Measurements from ENCODE around the gene KNOP1.

DNA sequence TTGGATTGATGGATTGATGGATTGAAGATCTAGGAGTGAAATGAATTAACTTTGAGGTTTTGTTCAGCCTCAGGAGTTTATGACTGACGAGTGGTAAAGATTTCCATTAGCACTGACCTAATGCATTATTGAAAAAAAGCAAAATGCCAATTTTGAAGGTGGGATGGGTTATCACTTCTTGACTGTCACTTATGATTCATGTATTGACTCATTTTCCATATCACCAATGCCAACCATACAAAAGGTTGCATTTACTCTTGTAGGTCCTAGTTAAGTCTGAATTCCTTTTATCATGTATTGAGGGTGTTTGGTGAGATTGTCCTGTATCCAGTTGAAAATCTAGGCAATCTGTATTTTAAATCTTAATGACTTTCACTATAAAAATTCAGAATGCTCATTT, 57.6 kb downstream of the KNOP1 start:
- TF ChIP-seq, protein P1, sequence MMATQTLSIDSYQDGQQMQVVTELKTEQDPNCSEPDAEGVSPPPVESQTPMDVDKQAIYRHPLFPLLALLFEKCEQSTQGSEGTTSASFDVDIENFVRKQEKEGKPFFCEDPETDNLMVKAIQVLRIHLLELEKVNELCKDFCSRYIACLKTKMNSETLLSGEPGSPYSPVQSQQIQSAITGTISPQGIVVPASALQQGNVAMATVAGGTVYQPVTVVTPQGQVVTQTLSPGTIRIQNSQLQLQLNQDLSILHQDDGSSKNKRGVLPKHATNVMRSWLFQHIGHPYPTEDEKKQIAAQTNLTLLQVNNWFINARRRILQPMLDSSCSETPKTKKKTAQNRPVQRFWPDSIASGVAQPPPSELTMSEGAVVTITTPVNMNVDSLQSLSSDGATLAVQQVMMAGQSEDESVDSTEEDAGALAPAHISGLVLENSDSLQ (IDR thresholded peaks at IDR 0.05), result no peak
- TF ChIP-seq, protein P2, sequence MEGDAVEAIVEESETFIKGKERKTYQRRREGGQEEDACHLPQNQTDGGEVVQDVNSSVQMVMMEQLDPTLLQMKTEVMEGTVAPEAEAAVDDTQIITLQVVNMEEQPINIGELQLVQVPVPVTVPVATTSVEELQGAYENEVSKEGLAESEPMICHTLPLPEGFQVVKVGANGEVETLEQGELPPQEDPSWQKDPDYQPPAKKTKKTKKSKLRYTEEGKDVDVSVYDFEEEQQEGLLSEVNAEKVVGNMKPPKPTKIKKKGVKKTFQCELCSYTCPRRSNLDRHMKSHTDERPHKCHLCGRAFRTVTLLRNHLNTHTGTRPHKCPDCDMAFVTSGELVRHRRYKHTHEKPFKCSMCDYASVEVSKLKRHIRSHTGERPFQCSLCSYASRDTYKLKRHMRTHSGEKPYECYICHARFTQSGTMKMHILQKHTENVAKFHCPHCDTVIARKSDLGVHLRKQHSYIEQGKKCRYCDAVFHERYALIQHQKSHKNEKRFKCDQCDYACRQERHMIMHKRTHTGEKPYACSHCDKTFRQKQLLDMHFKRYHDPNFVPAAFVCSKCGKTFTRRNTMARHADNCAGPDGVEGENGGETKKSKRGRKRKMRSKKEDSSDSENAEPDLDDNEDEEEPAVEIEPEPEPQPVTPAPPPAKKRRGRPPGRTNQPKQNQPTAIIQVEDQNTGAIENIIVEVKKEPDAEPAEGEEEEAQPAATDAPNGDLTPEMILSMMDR (IDR thresholded peaks at IDR 0.05 in 2 of 3, conservative IDR thresholded peaks at IDR 0.05 in 1 of 3; ENCODE audit: control insufficient read depth in 2 of 3, extremely low read depth in 1 of 3, insufficient read depth in 1 of 3, low read depth in 3 of 3, low read length in 3 of 3), result no peak
- TF ChIP-seq, protein P3, sequence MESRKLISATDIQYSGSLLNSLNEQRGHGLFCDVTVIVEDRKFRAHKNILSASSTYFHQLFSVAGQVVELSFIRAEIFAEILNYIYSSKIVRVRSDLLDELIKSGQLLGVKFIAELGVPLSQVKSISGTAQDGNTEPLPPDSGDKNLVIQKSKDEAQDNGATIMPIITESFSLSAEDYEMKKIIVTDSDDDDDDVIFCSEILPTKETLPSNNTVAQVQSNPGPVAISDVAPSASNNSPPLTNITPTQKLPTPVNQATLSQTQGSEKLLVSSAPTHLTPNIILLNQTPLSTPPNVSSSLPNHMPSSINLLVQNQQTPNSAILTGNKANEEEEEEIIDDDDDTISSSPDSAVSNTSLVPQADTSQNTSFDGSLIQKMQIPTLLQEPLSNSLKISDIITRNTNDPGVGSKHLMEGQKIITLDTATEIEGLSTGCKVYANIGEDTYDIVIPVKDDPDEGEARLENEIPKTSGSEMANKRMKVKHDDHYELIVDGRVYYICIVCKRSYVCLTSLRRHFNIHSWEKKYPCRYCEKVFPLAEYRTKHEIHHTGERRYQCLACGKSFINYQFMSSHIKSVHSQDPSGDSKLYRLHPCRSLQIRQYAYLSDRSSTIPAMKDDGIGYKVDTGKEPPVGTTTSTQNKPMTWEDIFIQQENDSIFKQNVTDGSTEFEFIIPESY (IDR thresholded peaks at IDR 0.05), result no peak
- no peak for TF ChIP-seq JUND (IDR thresholded peaks at IDR 0.05; ENCODE audit: low read depth, low read length)
- TF ChIP-seq CHD4 (IDR thresholded peaks at IDR 0.05), result no peak
- no peak for TF ChIP-seq CEBPB (IDR thresholded peaks at IDR 0.05; ENCODE audit: borderline replicate concordance in 1 of 2, low read depth in 2 of 2, low read length in 2 of 2)
- no peak for TF ChIP-seq YY1 (IDR thresholded peaks at IDR 0.05; ENCODE audit: low read depth, low read length)
- TF ChIP-seq, protein P4, sequence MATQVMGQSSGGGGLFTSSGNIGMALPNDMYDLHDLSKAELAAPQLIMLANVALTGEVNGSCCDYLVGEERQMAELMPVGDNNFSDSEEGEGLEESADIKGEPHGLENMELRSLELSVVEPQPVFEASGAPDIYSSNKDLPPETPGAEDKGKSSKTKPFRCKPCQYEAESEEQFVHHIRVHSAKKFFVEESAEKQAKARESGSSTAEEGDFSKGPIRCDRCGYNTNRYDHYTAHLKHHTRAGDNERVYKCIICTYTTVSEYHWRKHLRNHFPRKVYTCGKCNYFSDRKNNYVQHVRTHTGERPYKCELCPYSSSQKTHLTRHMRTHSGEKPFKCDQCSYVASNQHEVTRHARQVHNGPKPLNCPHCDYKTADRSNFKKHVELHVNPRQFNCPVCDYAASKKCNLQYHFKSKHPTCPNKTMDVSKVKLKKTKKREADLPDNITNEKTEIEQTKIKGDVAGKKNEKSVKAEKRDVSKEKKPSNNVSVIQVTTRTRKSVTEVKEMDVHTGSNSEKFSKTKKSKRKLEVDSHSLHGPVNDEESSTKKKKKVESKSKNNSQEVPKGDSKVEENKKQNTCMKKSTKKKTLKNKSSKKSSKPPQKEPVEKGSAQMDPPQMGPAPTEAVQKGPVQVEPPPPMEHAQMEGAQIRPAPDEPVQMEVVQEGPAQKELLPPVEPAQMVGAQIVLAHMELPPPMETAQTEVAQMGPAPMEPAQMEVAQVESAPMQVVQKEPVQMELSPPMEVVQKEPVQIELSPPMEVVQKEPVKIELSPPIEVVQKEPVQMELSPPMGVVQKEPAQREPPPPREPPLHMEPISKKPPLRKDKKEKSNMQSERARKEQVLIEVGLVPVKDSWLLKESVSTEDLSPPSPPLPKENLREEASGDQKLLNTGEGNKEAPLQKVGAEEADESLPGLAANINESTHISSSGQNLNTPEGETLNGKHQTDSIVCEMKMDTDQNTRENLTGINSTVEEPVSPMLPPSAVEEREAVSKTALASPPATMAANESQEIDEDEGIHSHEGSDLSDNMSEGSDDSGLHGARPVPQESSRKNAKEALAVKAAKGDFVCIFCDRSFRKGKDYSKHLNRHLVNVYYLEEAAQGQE (IDR thresholded peaks at IDR 0.05; ENCODE audit: low read depth, low read length), result no peak
- TF ChIP-seq SMC3 (IDR thresholded peaks at IDR 0.05; ENCODE audit: borderline replicate concordance, low read length), result no peak
- no peak for TF ChIP-seq TAF1 (IDR thresholded peaks at IDR 0.05; ENCODE audit: borderline replicate concordance, low read depth, low read length)
- TF ChIP-seq RFX5 (IDR thresholded peaks at IDR 0.05; ENCODE audit: low read depth, low read length), result no peak

Measured in GM12878 (cell line).